GM12878 (cell line): ENCODE measurements around the gene PDZD7. TPM values are rescaled to one million over a fixed set of nuclear protein-coding genes. Genes with fewer than 3 reads are reported as not detected.

Source experiments
- ATAC-seq: fragments of 200-7000 bp; cut with Tn5 transposase; 3 replicates; pipeline ENCODE4 v1.9.1; 2020; ENCODE audit warnings: mild to moderate bottlenecking, moderate library complexity
- BruUV-seq: library from RNA; stranded (reverse); fragments of 400-500 nt; replicated peaks from 2 replicates; lab custom pipeline; 2021; lab: Mats Ljungman, UMichigan
- CTCF ChIA-PET: fragments of 300-600 bp; sonication (Branson Sonifier 250); formaldehyde crosslinking; extraction: SDS; loops from one replicate; lab custom pipeline; 2021; ENCODE audit warnings: inconsistent platforms; lab: Yijun Ruan, JAX
- POLR2A ChIA-PET: fragments of 350-600 bp; formaldehyde crosslinking; extraction: SDS; loops from one replicate; lab custom pipeline; 2021; ENCODE audit warnings: inconsistent platforms; lab: Charles Lee
- RAD21 ChIA-PET: fragments of 300-600 bp; sonication (Branson Sonifier 250); formaldehyde crosslinking; loops from one replicate; lab custom pipeline; 2023; ENCODE audit warnings: antibody characterized with exemption; ENCODE audit not compliant: unreplicated experiment; lab: Charles Lee
- SMC1A ChIA-PET: fragments of 300-600 bp; sonication (Branson Sonifier 250); formaldehyde crosslinking; loops from one replicate; lab custom pipeline; 2023; ENCODE audit not compliant: unreplicated experiment, uncharacterized antibody; lab: Charles Lee
- DNase-seq: peaks from one replicate; pipeline ENCODE4 v3.0.0-alpha.2; 2011; ENCODE audit warnings: low read depth, low spot score
- FAIRE-seq: peaks from 3 replicates; lab custom pipeline; 2011; peaks lifted over from hg19 to GRCh38; lab: Jason Lieb, UNC
- H2AFZ ChIP-seq: 2 replicates; pipeline ENCODE4 v1.6.0; 2011; ENCODE audit warnings: low read depth, low read length, control low read depth; ENCODE audit not compliant: control insufficient read depth
- H3K27ac ChIP-seq: 2 replicates; pipeline ENCODE4 v1.5.1; 2011; ENCODE audit warnings: control low read depth; ENCODE audit not compliant: control insufficient read depth, insufficient read depth
- H3K27me3 ChIP-seq, 2 experiments: replicated peaks in 1 of 2; 2 replicates each; pipeline versions ENCODE4 v1.6.0 to v1.6.1; 2011; ENCODE audit warnings: low read length in 1 of 2; ENCODE audit not compliant: control insufficient read depth in 2 of 2, insufficient read depth in 2 of 2
- H3K36me3 ChIP-seq, 2 experiments: 2 replicates each; pipeline ENCODE4 v1.5.1; 2011; ENCODE audit warnings: low read length in 1 of 2; ENCODE audit not compliant: control insufficient read depth in 2 of 2, insufficient read depth in 2 of 2
- H3K4me1 ChIP-seq: 2 replicates; pipeline ENCODE4 v1.6.1; 2011; ENCODE audit warnings: mild to moderate bottlenecking, low read length, moderate library complexity, mixed read lengths; ENCODE audit not compliant: control insufficient read depth, insufficient read depth
- H3K4me2 ChIP-seq: 2 replicates; pipeline ENCODE4 v1.6.0; 2011; ENCODE audit warnings: control low read depth; ENCODE audit not compliant: control insufficient read depth, insufficient read depth
- H3K4me3 ChIP-seq: fragments of 200-600 bp; sonication (generic); 2 replicates; pipeline ENCODE4 v1.5.1; 2016
- H3K79me2 ChIP-seq: 2 replicates; pipeline ENCODE4 v1.6.0; 2011; ENCODE audit warnings: low read length; ENCODE audit not compliant: control insufficient read depth, insufficient read depth
- H3K9ac ChIP-seq: 2 replicates; pipeline ENCODE4 v1.8.0; 2011; ENCODE audit warnings: low read length, control low read depth, mixed read lengths; ENCODE audit not compliant: control insufficient read depth, insufficient read depth
- H3K9me3 ChIP-seq: replicated peaks from 3 replicates; pipeline ENCODE4 v1.5.1; 2011; ENCODE audit warnings: mild to moderate bottlenecking, low read length; ENCODE audit not compliant: control insufficient read depth, insufficient read depth
- H4K20me1 ChIP-seq: 2 replicates; pipeline ENCODE4 v1.6.0; 2011; ENCODE audit not compliant: control insufficient read depth, insufficient read depth
- EGR1 ChIP-seq, 2 experiments: IDR thresholded peaks; 1 replicate in 1 of 2; 2 replicates in 1 of 2; pipeline ENCODE4 v1.6.1; 2011 to 2012; ENCODE audit warnings: low read depth in 2 of 2, low read length in 2 of 2, borderline replicate concordance in 1 of 2, mild to moderate bottlenecking in 1 of 2, moderate library complexity in 1 of 2
- FOS ChIP-seq: IDR thresholded peaks from 3 replicates; pipeline ENCODE4 v1.6.1; 2011; ENCODE audit warnings: borderline replicate concordance; ENCODE audit not compliant: insufficient read length; ENCODE audit errors: extremely low read depth
- NR2C1 ChIP-seq: fragments of 450-650 bp; IDR thresholded peaks from 2 replicates; pipeline ENCODE4 v1.6.1; 2017; ENCODE audit warnings: antibody characterized with exemption, mild to moderate bottlenecking, moderate library complexity
- PML ChIP-seq: IDR thresholded peaks from 2 replicates; pipeline ENCODE4 v1.6.1; 2012; ENCODE audit warnings: low read length, inconsistent platforms
- RAD21 ChIP-seq: IDR thresholded peaks from 2 replicates; pipeline ENCODE4 v1.6.1; 2011; ENCODE audit warnings: mild to moderate bottlenecking, low read depth, low read length, moderate library complexity; ENCODE audit not compliant: insufficient read depth
- RB1 ChIP-seq: fragments of 450-650 bp; formaldehyde crosslinking; IDR thresholded peaks from 2 replicates; pipeline ENCODE4 v1.6.1; 2017; ENCODE audit warnings: mild to moderate bottlenecking, borderline replicate concordance
- WGBS: methylation state at CpG from one replicate; pipeline ENCODE4 v1.1.6; 2016; ENCODE audit warnings: low lambda C conversion rate; ENCODE audit not compliant: insufficient replicate concordance, insufficient coverage; ENCODE audit errors: missing lambda C conversion rate; 5-methylcytosine and 5-hydroxymethylcytosine counted together
- in situ Hi-C: fragments of 300-500 bp; cut with MboI; formaldehyde crosslinking; loops from 9 replicates; pipeline ENCODE4 v1.14.3; 2018; ENCODE audit warnings: mixed read lengths
- intact Hi-C: fragments of 100-400 bp; cut with micrococcal nuclease; formaldehyde crosslinking; loops from one replicate; pipeline ENCODE4 v1.14.2; 2022; ENCODE audit not compliant: unreplicated experiment
- polyA plus RNA-seq, 11 experiments: library from polyadenylated mRNA; depleted of rRNA in 4 of 11; unstranded in 6 of 11; stranded (reverse) in 5 of 11; fragments of >200 nt; fragmentation: Nextera tagmentation in 4 of 11; fragmentation: Illumina TruSeq in 1 of 11; extraction: Ambion mirVana in 4 of 11; extraction: Trizol in 1 of 11; gene quantifications; 1 replicate in 1 of 11; 2 replicates in 10 of 11; pipeline versions ENCODE4 v1.2.1 to v1.2.3, GENCODE V29; 2011 to 2016; ENCODE audit warnings: inconsistent platforms in 2 of 11, missing spikeins in 2 of 11, low read depth in 1 of 11
- total RNA-seq, 4 experiments: library from RNA; depleted of rRNA in 3 of 4; stranded (reverse); fragments of >200 nt in 3 of 4; fragmentation: Illumina TruSeq in 1 of 4; extraction: Trizol in 1 of 4; gene quantifications; 2 replicates each; pipeline versions ENCODE4 v1.2.1 to v1.2.3, GENCODE V29; 2013 to 2021
- TF ChIP-seq, protein P1 (sequence below): fragments of 450-650 bp; IDR thresholded peaks from 2 replicates; pipeline ENCODE4 v1.6.1; 2016; ENCODE audit warnings: mild to moderate bottlenecking
- TF ChIP-seq, protein P2 (sequence below): fragments of 450-650 bp; IDR thresholded peaks from 2 replicates; pipeline ENCODE4 v1.6.1; 2018; ENCODE audit warnings: borderline replicate concordance, mild to moderate bottlenecking; ENCODE audit not compliant: partially characterized antibody
- TF ChIP-seq, protein P3 (sequence below): IDR thresholded peaks from 2 replicates; pipeline ENCODE4 v1.6.1; 2011; ENCODE audit warnings: mild to moderate bottlenecking, low read depth, low read length, moderate library complexity; ENCODE audit not compliant: insufficient replicate concordance
- TF ChIP-seq, protein P4 (sequence below): fragments of 450-650 bp; IDR thresholded peaks from 2 replicates; pipeline ENCODE4 v1.6.1; 2017; ENCODE audit warnings: mild to moderate bottlenecking, moderate library complexity
- TF ChIP-seq, protein P5 (sequence below): fragments of 450-650 bp; IDR thresholded peaks from 2 replicates; pipeline ENCODE4 v1.6.1; 2014; ENCODE audit warnings: mild to moderate bottlenecking

The PDZD7 gene
- total and polyA plus RNA-seq, 10 of the 15 experiments (the other 5 are each of a cell fraction or from before 2014, with no cell fraction given): 0.01 to 0.20 (median 0.03) TPM; not detected in 7

DNA sequence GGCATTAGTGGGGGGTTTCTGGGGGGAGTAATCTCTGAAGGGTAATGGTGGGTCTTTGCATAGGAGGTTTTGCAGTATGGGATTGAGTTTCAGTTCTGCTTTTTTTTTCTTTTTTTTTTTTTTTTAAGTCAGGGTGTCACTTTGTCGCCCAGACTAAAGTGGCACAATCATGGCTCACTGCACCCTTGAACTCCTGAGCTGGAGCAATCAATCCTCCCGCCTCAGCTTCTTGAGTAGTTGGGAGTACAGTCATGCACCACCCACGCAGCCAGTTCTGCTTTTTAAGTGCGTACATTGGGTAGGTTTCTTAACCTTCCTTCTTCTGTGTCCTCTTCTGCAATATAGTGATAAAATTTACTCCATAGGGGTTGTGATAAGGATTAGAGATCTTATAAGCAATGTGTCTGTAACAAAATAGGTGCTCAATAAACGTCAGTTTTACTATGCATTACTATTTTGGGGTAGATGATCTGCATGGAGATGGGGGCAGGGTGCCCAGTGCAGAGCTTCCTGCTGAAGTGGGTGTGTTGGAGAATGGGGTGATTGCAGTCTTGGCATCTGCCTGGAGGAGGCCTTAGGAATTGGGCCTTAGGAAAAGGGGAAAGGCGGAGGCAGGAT is 40.4 kb upstream of the PDZD7 start:
- BruUV-seq: no TSS peak
- Histone ChIP-seq H3K9ac (no peak overlapping the region), H3K36me3 (no peaks in the 10 kb centered on the region), H3K79me2 (no peaks in the 10 kb centered on the region), H3K27me3 (peaks cover 0 to 5% of the 10 kb centered on the region in 2 experiments; a peak in 3 of 4 replicates), H3K27ac (no peak overlapping the region), H3K4me2 (no peak overlapping the region), H4K20me1 (no peaks in the 10 kb centered on the region), H3K4me1 (peaks cover 24% of the 10 kb centered on the region), H2AFZ (no peak overlapping the region), H3K9me3 (no peaks in the 10 kb centered on the region), H3K4me3 (no peak overlapping the region)
- 21% methylated on average over 5 of the region's 6 CpGs for WGBS
- SMC1A ChIA-PET: interaction anchor here (0.7 to 1.9 kb wide), 5 partner anchors 11 to 115 kb away, joined by 3 to 8 read pairs (median 3); partner anchors contain the start of gene KAZALD1
- ATAC-seq (peak; percentile 43), FAIRE-seq (no peak), DNase-seq (peak; percentile 34)
- intact Hi-C loops (no loop called here), in situ Hi-C loops (no loop called here)
- RAD21 ChIA-PET: interaction anchor here (0.6 to 1.4 kb wide), 9 partner anchors 12 to 639 kb away, joined by 3 to 7 read pairs (median 4); no protein-coding TSS in a partner anchor
- POLR2A ChIA-PET: interaction anchor here (0.6 to 1.4 kb wide), 3 partner anchors 10 to 330 kb away, joined by 3 to 8 read pairs (median 6); partner anchors contain the start of gene KAZALD1
- CTCF ChIA-PET: interaction anchor here (1.0 to 23.4 kb wide), 4 partner anchors 22 to 57 kb away, joined by 3 to 885 read pairs (median 4); partner anchors contain the start of gene KAZALD1
- TF ChIP-seq FOS: no peak
- peak in 1 of 2 experiments; percentile 51; a peak in 1 of 3 replicates for TF ChIP-seq EGR1 (IDR thresholded peaks at IDR 0.05; ENCODE audit: borderline replicate concordance in 1 of 2, low read depth in 2 of 2, low read length in 2 of 2)
- TF ChIP-seq RB1: no peak
- TF ChIP-seq, protein P1, sequence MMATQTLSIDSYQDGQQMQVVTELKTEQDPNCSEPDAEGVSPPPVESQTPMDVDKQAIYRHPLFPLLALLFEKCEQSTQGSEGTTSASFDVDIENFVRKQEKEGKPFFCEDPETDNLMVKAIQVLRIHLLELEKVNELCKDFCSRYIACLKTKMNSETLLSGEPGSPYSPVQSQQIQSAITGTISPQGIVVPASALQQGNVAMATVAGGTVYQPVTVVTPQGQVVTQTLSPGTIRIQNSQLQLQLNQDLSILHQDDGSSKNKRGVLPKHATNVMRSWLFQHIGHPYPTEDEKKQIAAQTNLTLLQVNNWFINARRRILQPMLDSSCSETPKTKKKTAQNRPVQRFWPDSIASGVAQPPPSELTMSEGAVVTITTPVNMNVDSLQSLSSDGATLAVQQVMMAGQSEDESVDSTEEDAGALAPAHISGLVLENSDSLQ: peak; percentile 59; the same call in 1 of the 2 replicates
- no peak for TF ChIP-seq NR2C1
- TF ChIP-seq, protein P2, sequence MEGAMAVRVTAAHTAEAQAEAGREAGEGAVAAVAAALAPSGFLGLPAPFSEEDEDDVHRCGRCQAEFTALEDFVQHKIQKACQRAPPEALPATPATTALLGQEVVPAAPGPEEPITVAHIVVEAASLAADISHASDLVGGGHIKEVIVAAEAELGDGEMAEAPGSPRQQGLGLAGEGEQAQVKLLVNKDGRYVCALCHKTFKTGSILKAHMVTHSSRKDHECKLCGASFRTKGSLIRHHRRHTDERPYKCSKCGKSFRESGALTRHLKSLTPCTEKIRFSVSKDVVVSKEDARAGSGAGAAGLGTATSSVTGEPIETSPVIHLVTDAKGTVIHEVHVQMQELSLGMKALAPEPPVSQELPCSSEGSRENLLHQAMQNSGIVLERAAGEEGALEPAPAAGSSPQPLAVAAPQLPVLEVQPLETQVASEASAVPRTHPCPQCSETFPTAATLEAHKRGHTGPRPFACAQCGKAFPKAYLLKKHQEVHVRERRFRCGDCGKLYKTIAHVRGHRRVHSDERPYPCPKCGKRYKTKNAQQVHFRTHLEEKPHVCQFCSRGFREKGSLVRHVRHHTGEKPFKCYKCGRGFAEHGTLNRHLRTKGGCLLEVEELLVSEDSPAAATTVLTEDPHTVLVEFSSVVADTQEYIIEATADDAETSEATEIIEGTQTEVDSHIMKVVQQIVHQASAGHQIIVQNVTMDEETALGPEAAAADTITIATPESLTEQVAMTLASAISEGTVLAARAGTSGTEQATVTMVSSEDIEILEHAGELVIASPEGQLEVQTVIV: no peak
- no peak for TF ChIP-seq PML
- TF ChIP-seq, protein P3, sequence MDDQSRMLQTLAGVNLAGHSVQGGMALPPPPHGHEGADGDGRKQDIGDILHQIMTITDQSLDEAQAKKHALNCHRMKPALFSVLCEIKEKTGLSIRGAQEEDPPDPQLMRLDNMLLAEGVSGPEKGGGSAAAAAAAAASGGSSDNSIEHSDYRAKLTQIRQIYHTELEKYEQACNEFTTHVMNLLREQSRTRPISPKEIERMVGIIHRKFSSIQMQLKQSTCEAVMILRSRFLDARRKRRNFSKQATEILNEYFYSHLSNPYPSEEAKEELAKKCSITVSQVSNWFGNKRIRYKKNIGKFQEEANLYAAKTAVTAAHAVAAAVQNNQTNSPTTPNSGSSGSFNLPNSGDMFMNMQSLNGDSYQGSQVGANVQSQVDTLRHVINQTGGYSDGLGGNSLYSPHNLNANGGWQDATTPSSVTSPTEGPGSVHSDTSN: no peak
- TF ChIP-seq, protein P4, sequence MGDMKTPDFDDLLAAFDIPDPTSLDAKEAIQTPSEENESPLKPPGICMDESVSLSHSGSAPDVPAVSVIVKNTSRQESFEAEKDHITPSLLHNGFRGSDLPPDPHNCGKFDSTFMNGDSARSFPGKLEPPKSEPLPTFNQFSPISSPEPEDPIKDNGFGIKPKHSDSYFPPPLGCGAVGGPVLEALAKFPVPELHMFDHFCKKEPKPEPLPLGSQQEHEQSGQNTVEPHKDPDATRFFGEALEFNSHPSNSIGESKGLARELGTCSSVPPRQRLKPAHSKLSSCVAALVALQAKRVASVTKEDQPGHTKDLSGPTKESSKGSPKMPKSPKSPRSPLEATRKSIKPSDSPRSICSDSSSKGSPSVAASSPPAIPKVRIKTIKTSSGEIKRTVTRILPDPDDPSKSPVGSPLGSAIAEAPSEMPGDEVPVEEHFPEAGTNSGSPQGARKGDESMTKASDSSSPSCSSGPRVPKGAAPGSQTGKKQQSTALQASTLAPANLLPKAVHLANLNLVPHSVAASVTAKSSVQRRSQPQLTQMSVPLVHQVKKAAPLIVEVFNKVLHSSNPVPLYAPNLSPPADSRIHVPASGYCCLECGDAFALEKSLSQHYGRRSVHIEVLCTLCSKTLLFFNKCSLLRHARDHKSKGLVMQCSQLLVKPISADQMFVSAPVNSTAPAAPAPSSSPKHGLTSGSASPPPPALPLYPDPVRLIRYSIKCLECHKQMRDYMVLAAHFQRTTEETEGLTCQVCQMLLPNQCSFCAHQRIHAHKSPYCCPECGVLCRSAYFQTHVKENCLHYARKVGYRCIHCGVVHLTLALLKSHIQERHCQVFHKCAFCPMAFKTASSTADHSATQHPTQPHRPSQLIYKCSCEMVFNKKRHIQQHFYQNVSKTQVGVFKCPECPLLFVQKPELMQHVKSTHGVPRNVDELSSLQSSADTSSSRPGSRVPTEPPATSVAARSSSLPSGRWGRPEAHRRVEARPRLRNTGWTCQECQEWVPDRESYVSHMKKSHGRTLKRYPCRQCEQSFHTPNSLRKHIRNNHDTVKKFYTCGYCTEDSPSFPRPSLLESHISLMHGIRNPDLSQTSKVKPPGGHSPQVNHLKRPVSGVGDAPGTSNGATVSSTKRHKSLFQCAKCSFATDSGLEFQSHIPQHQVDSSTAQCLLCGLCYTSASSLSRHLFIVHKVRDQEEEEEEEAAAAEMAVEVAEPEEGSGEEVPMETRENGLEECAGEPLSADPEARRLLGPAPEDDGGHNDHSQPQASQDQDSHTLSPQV: no peak
- TF ChIP-seq, protein P5, sequence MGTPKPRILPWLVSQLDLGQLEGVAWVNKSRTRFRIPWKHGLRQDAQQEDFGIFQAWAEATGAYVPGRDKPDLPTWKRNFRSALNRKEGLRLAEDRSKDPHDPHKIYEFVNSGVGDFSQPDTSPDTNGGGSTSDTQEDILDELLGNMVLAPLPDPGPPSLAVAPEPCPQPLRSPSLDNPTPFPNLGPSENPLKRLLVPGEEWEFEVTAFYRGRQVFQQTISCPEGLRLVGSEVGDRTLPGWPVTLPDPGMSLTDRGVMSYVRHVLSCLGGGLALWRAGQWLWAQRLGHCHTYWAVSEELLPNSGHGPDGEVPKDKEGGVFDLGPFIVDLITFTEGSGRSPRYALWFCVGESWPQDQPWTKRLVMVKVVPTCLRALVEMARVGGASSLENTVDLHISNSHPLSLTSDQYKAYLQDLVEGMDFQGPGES: no peak
- no peak for TF ChIP-seq RAD21
